H1 (cell line): ENCODE measurements around the gene NFAT5. TPM values are rescaled to one million over a fixed set of nuclear protein-coding genes. Genes with fewer than 3 reads are reported as not detected.

ENCODE experiments used
- CBX5 ChIP-seq: fragments of 300-800, 300-1000 bp; sonication (generic); IDR thresholded peaks from 2 replicates; pipeline ENCODE4 v1.7.1; 2016; ENCODE audit warnings: antibody characterized with exemption, low read length, low read depth
- CHD7 ChIP-seq: fragments of 300-600 bp; sonication (generic); IDR thresholded peaks from 2 replicates; pipeline ENCODE4 v1.7.1; 2012; ENCODE audit warnings: low read length, moderate library complexity, mild to moderate bottlenecking, inconsistent platforms; ENCODE audit not compliant: insufficient replicate concordance
- CTBP2 ChIP-seq: IDR thresholded peaks from 2 replicates; pipeline ENCODE4 v1.7.0; 2011; ENCODE audit warnings: borderline replicate concordance, mild to moderate bottlenecking, moderate library complexity, mixed read lengths, low read length; ENCODE audit not compliant: insufficient read depth, insufficient read length
- SIRT6 ChIP-seq: IDR thresholded peaks from one replicate; pipeline ENCODE4 v1.7.1; 2012; ENCODE audit warnings: low read length, inconsistent platforms
- ZNF274 ChIP-seq: IDR thresholded peaks from 2 replicates; pipeline ENCODE4 v1.7.0; 2012; ENCODE audit warnings: low read length, borderline replicate concordance; ENCODE audit errors: extremely low read depth
- polyA plus RNA-seq, 7 experiments: library from polyadenylated mRNA; depleted of rRNA in 3 of 7; stranded (reverse) in 5 of 7; unstranded in 2 of 7; fragments of >200 nt in 5 of 7; fragments of 200-250 nt in 2 of 7; gene quantifications; 1 replicate in 5 of 7; 2 replicates in 1 of 7; 4 replicates in 1 of 7; pipeline versions ENCODE4 v1.2.1 to v1.2.3, GENCODE V29; 2011 to 2013; ENCODE audit warnings: missing spikeins in 2 of 7, mixed read lengths in 2 of 7
- total RNA-seq: library from RNA; stranded (reverse); fragmentation: NEBNext Ultra II Directional; extraction: Animal tissue kit (Norgen Biotek cat#: 25700); gene quantifications from 2 replicates; pipeline ENCODE4 v1.2.1, GENCODE V29; 2021

The NFAT5 gene
- total and polyA plus RNA-seq, 2 of the 8 experiments (the other 6 are each of a cell fraction or from before 2014, with no cell fraction given) = 8.9 to 29.0 TPM

GRCh38 chr16:69531988-69532387, 33.8 kb upstream of the NFAT5 start (continued):
- TF ChIP-seq CHD7 (no peak), CBX5 (no peak), ZNF274 (no peak), CTBP2 (no peak), SIRT6 (no peak)
- TF ChIP-seq, all 59 proteins: peak for 0
